Measurements from ENCODE around the gene SDCCAG8. TPM values are rescaled to one million over a fixed set of nuclear protein-coding genes. Genes with fewer than 3 reads are reported as not detected.

SDCCAG8 gene
- total RNA-seq, 2 donors from 2014 or later = 29.0 to 34.5 TPM

DNA sequence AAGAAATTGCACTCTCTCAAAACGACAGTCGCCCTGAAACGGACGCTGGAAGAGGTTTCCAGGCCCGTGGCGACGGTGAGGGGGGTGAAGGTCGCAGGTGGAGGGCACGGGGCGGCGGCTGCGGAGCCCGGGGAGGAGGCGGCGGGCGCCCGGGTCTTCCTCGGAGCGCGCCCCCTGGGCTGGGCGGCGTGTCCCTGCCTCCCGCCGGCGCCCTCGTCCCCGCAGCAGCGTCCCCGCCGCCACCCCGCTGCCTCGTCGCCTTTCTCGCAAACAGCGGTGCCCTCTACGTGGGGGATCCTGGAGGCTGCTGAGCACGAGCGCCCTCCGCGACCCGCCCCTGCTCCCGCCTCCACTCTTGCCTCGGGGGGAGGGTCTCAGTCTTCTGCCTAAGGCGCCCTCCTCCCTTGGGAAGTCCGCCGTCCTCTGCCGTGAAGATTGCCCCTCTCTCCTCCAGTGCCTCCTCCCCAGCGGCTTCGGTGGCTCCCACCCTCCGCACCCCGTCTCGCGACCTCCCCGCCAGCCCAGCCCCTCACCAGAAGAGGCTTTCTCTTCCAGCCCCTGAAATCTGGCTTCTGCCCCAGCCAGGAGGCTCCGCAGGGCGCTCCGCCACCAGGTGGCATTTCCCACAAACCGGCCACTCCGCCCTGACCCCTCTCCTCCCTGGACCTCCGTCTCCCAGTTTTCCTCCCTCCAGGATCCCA lies 227.4 kb downstream of the SDCCAG8 start:
- DNase-seq (ENCODE audit: low spot score) = no peak
- Histone ChIP-seq H3K36me3 (no peaks in the 10 kb centered on the region), H3K4me3 (peak overlapping the region; percentile 17 to 45), H3K9me3 (no peaks in the 10 kb centered on the region), H3K27me3 (no peaks in the 10 kb centered on the region), H3K4me1 (peaks cover 0 to 22% of the 10 kb centered on the region in 2 donors), H3K27ac (no peak overlapping the region)
- TF ChIP-seq, protein P1, sequence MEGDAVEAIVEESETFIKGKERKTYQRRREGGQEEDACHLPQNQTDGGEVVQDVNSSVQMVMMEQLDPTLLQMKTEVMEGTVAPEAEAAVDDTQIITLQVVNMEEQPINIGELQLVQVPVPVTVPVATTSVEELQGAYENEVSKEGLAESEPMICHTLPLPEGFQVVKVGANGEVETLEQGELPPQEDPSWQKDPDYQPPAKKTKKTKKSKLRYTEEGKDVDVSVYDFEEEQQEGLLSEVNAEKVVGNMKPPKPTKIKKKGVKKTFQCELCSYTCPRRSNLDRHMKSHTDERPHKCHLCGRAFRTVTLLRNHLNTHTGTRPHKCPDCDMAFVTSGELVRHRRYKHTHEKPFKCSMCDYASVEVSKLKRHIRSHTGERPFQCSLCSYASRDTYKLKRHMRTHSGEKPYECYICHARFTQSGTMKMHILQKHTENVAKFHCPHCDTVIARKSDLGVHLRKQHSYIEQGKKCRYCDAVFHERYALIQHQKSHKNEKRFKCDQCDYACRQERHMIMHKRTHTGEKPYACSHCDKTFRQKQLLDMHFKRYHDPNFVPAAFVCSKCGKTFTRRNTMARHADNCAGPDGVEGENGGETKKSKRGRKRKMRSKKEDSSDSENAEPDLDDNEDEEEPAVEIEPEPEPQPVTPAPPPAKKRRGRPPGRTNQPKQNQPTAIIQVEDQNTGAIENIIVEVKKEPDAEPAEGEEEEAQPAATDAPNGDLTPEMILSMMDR (IDR thresholded peaks at IDR 0.05) = peak in 1 of 2 donors; percentile 31

DNA sequence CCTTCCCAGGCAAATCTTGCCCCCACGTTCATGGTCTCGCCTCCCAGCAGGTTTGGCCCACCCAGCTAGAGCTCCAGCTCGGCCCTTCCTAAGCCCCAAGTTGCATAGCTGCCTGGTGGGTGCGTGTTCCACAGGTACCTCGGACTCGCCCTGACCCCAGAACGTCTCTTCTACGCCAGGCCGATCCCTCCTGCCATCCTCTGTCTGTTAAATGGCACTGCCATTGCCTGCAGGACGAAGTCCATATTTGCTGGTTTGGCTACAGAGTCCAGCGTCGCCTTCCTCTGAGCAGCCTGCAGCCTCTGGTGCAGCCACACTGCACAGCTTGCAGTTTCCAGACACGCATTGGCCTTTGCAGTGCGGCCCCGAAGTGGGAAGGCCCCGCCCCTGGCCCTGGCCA lies 228.1 kb downstream of the SDCCAG8 start:
- no peak for DNase-seq (ENCODE audit: low spot score)
- Histone ChIP-seq H3K27ac (no peak overlapping the region), H3K36me3 (no peaks in the 10 kb centered on the region), H3K4me1 (peaks cover 0 to 22% of the 10 kb centered on the region in 2 donors), H3K4me3 (no peak overlapping the region), H3K27me3 (no peaks in the 10 kb centered on the region), H3K9me3 (no peaks in the 10 kb centered on the region)
- TF ChIP-seq, protein P1 (IDR thresholded peaks at IDR 0.05) = no peak

DNA sequence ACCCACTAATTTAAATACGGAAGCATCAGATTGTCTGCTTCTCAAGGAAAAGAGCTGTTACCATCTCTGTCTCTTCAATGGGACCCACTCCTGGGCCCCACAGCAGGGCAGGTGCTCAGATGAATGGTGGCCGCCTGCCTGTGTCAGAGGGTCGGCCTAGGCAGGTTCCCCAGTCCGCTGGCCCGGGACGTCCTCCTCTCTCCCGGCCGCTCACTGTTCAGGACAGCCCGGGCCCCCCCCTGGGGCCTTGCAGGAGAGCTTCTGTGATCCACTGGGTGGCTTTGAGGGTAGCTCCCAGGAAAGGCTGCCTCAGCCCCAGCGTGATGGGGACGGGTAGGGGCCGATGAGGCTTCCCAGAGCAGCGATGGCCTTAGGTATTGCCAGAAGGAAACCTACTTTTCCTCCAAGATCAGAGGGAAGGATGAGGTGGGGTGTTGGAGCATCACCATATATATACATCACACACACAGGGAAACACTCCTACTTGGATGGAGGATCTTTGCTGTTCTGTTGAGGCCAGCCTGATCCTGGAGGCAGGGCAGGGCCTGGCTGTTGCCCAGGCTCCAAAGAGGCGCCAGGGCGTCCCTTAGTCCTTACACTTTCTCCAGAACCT lies 231.3 kb downstream of the SDCCAG8 start:
- H3K4me3 ChIP-seq = no peak overlapping the region
- no peak for DNase-seq (ENCODE audit: low spot score)
- peaks cover 0 to 14% of the 10 kb centered on the region in 2 donors for H3K4me1 ChIP-seq
- H3K9me3 ChIP-seq = no peaks in the 10 kb centered on the region
- H3K27ac ChIP-seq = no peak overlapping the region
- TF ChIP-seq, protein P1 (IDR thresholded peaks at IDR 0.05) = no peak
- H3K36me3 ChIP-seq = no peaks in the 10 kb centered on the region
- no peaks in the 10 kb centered on the region for H3K27me3 ChIP-seq

DNA sequence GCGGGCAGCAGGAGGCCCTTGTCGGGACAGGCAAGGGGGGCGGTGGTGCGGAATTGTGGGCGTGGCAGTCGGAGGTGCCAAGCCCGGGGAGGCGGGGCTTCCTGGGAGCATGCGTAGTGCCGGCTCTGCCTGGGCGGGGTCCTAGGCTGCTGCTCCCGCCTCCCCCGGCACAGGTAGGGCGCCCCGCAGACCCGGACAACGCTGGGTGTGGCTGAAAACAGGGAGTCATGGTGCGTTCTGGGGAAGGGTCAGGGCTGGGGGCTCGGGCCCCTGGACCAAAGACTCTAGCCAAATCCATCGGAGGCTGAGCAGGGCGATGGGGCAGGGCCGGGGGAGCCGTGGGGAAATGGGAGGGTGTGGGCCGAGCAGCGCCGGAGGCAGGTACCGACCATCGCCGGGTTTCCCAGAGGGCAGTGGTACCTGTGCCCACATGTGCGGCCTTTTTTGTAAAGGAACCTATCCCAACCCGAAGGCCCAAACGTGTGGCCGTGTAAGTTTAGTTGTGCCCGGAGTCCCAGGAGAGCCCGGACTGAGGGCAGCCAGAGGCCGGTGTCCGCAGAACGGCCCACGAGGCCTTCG lies 231.9 kb downstream of the SDCCAG8 start:
- no peak for DNase-seq (ENCODE audit: low spot score)
- Histone ChIP-seq H3K36me3 (no peaks in the 10 kb centered on the region), H3K27me3 (no peaks in the 10 kb centered on the region), H3K9me3 (no peaks in the 10 kb centered on the region), H3K27ac (no peak overlapping the region), H3K4me1 (peaks cover 0 to 9% of the 10 kb centered on the region in 2 donors), H3K4me3 (no peak overlapping the region)
- TF ChIP-seq, protein P1 (IDR thresholded peaks at IDR 0.05) = no peak

DNA sequence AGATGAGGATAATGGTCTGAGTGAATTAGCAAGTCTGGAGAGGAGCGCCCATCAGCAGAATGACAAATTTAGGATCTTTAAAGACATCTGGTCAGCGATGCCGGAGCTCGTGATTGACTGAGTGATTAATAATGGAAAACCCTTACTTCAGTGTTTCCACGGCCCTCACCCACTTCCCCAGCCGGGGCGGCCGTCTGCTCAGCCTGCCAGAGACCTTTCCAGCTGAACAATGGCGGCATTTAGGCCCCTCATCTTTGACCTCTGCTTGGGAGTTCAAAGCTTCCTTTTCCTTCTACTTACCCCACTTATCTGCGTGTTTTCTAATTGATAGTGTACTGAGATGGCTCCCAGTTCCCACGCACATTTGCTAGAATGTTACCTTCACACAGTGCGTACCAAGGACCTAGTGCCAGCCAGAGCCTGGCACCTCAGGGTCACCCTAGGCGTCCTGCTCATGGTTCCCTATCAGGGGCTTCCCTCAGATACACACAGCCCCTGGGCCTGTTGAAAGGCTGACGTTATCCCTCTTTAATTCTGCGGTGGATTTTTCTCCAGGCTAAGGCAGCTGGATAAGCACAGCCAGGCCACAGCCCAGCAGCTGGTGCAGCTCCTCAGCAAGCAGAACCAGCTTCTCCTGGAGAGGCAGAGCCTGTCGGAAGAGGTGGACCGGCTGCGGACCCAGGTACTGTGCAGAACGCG lies 232.8 kb downstream of the SDCCAG8 start:
- no peaks in the 10 kb centered on the region for H3K36me3 ChIP-seq
- no peak overlapping the region for H3K4me3 ChIP-seq
- H3K9me3 ChIP-seq = no peaks in the 10 kb centered on the region
- TF ChIP-seq, protein P1 (IDR thresholded peaks at IDR 0.05) = no peak
- H3K27ac ChIP-seq = no peak overlapping the region
- H3K4me1 ChIP-seq = peaks cover 0 to 8% of the 10 kb centered on the region in 2 donors
- no peak for DNase-seq (ENCODE audit: low spot score)
- no peaks in the 10 kb centered on the region for H3K27me3 ChIP-seq
